ENCODE data around the gene HNRNPDL.
"Not testable (repeated sequence)": the region's sequence is repeated elsewhere in the genome, so short reads cannot be mapped to it uniquely, and the experiment has no call there.

The HNRNPDL gene

GRCh38 chr4:82428526-82428968, 1.7 kb downstream of the HNRNPDL start:
- TF ChIP-seq POLR2A (IDR thresholded peaks at IDR 0.05; ENCODE audit: low read depth, low read length) = 0 out of 2 replicates have a peak, but pooled peaks have one; percentile 23
- DNase-seq (ENCODE audit: insufficient read length, low spot score) (no peak), FAIRE-seq (no peak)

DNA sequence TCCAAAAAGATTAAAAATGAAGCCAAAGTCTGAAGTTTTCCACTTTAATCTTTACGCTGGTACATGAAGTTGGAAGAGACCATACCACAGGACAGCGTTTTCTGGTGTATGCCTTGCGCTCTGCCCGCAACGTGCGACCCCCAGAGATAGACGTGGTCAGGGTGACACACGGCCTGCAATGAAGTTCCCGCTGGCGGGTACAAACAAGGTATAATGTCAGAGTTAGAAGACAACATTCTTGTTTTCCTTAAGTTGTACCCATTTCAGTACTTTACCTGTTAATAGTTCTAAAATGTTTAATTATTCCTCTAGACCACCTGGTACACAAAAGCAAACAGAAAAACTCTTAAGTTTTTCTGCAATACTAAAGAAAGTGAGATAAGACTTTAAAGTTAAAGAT, 4.8 kb downstream of the HNRNPDL start:
- FAIRE-seq = no peak
- TF ChIP-seq POLR2A (IDR thresholded peaks at IDR 0.05; ENCODE audit: low read depth, low read length) = no peak
- DNase-seq (ENCODE audit: insufficient read length, low spot score) = no peak

- DNase-seq (ENCODE audit: insufficient read length, low spot score) (no peak), FAIRE-seq (peak; percentile 60)
- TF ChIP-seq POLR2A (IDR thresholded peaks at IDR 0.05; ENCODE audit: low read depth, low read length) = no peak
Measured at GRCh38 chr4:82423245-82424054, 6.8 kb downstream of the HNRNPDL start.

DNA sequence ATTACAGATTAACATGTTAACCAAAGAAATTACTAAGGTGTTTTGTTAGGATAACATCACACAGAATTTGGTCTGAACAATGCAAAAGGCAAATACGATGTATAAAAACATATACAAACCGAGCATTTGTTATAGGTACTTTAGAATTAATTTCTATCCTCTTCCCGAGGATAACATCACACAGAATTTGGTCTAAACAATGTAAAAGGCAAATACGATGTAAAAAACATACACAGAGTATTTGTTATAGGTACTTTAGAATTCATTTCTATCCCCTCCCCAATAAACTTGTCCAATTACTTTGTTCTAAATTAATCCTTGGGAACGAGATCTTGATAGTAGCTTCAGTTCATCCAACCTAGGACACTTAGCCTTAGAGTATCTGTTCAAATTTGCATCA, 7.6 kb downstream of the HNRNPDL start:
- FAIRE-seq (no peak), DNase-seq (ENCODE audit: insufficient read length, low spot score) (no peak)
- no peak for TF ChIP-seq POLR2A (IDR thresholded peaks at IDR 0.05; ENCODE audit: low read depth, low read length)

DNA sequence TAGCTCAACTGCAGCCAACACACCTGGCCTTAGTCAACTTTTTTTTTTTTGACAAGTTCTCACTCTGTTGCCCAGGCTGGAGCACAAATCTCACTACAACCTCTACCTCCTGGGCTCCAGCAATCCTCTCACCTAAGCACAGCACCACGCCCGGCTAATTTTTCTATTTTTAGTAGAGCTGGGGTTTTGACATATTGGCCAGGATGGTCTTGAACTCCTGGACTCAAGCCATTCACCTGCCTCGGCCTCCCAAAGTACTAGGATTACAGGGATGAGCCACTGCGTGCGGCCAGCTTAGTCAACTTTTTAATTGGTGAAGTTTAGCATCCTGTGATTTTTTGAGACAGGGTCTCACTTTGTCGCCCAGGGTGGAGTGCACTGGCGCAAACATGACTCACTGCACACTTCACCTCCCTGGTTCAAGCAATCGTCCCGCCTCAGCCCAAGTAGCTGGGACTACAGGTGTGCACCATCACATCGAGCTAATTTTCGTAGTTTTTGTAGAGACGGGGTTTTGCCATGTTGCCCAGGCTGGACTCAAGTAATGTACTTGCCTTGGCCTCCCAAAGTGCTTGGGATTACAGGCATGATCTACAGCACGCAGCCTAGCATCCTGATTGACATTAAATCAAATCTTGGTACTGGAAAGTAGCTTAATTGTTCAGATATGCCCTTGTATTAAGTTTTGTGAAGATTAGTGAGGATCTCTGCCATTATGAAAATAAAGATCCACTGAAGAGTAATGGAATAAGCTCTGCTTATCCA, 8.3 kb downstream of the HNRNPDL start:
- FAIRE-seq (no peak), DNase-seq (ENCODE audit: insufficient read length, low spot score) (no peak)
- no peak for TF ChIP-seq POLR2A (IDR thresholded peaks at IDR 0.05; ENCODE audit: low read depth, low read length)

- FAIRE-seq = no peak
Measured at GRCh38 chr4:82419451-82419850, 10.8 kb downstream of the HNRNPDL start.

DNA sequence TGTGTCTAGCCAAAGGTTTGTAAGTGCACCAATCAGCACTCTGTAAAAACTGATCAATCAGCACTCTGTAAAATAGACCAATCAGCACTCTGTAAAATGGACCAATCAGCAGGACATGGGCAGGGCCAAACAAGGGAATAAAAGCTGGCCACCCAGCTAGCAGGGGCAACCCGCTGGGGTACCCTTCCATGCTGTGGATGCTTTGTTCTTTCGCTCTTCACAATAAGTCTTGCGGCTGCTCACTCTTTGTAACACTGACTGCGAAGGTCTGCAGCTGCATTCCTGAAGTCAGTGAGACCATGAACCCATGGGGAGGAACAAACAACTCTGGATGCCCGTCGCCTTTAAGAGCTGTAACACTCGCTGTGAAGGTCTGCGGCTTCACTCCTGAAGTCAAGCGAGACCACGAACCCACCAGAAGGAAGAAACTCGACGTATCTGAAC, 14.3 kb downstream of the HNRNPDL start:
- DNase-seq (ENCODE audit: insufficient read length, low spot score) (no peak), FAIRE-seq (no peak)
- TF ChIP-seq POLR2A (IDR thresholded peaks at IDR 0.05; ENCODE audit: low read depth, low read length) = no peak

More at GRCh38 chr4:82419451-82419850, 10.8 kb downstream of the HNRNPDL start:
- no peak for TF ChIP-seq POLR2A (IDR thresholded peaks at IDR 0.05; ENCODE audit: low read depth, low read length)
- no peak for DNase-seq (ENCODE audit: insufficient read length, low spot score)

- DNase-seq (ENCODE audit: insufficient read length, low spot score); FAIRE-seq: not testable (repeated sequence)
Measured at GRCh38 chr4:82415061-82415460, 15.2 kb downstream of the HNRNPDL start.

DNA sequence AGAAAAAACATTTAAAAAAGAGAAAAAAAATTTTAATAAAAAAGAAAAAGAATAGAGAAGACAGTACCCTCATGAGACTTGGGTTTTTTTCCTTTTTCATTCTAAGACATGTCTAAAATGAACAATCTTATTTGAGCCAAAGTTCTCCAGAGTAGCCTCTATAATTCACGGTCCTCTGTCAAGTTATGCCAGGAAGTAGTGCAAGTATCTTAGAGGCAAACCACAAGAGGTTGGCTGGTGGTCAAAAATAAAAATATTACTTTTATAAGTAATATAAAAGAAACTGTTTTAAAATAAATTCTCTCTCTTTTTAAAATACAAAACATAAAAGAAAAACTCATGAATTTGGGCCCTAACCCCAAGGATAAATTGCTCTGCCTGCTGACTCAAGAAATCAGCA, 26.5 kb downstream of the HNRNPDL start:
- no peak for TF ChIP-seq POLR2A (IDR thresholded peaks at IDR 0.05; ENCODE audit: low read depth, low read length)
- FAIRE-seq = no peak
- no peak for DNase-seq (ENCODE audit: insufficient read length, low spot score)

- no peak for TF ChIP-seq POLR2A (IDR thresholded peaks at IDR 0.05; ENCODE audit: low read depth, low read length)
- FAIRE-seq = no peak
- DNase-seq (ENCODE audit: insufficient read length, low spot score) = no peak
Measured at GRCh38 chr4:82402196-82402775, 28.0 kb downstream of the HNRNPDL start.

GRCh38 chr4:82401600-82401999, 28.7 kb downstream of the HNRNPDL start:
- TF ChIP-seq POLR2A (IDR thresholded peaks at IDR 0.05; ENCODE audit: low read depth, low read length) = no peak
- FAIRE-seq (no peak), DNase-seq (ENCODE audit: insufficient read length, low spot score) (no peak)

- no peak for FAIRE-seq
- no peak for TF ChIP-seq POLR2A (IDR thresholded peaks at IDR 0.05; ENCODE audit: low read depth, low read length)
- no peak for DNase-seq (ENCODE audit: insufficient read length, low spot score)
Measured at GRCh38 chr4:82398263-82398662, 32.0 kb downstream of the HNRNPDL start.

- TF ChIP-seq POLR2A (IDR thresholded peaks at IDR 0.05; ENCODE audit: low read depth, low read length) = no peak
- FAIRE-seq = no peak
- DNase-seq (ENCODE audit: insufficient read length, low spot score) = no peak
Measured at GRCh38 chr4:82397527-82397926, 32.7 kb downstream of the HNRNPDL start.

DNA sequence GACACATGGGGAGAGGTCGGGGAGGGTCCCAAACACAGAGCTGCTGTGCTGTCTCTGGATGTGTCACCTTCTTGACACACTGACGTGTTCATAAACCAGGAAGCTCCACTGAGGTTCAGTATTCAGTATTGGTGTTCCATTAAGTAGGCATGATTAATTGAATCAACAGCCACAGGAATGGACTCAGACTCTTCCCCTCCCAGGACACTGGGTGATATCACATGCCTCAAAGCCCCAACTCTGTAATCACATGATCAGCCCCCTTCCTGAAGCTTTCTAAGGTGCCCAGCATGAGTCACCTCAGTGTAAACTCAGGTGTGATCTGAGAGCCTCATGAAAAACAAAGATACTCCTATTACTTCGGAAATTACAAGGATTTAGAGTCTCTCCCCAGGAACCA, 35.4 kb downstream of the HNRNPDL start:
- FAIRE-seq (no peak), DNase-seq (ENCODE audit: insufficient read length, low spot score) (no peak)
- TF ChIP-seq POLR2A (IDR thresholded peaks at IDR 0.05; ENCODE audit: low read depth, low read length) = no peak

DNA sequence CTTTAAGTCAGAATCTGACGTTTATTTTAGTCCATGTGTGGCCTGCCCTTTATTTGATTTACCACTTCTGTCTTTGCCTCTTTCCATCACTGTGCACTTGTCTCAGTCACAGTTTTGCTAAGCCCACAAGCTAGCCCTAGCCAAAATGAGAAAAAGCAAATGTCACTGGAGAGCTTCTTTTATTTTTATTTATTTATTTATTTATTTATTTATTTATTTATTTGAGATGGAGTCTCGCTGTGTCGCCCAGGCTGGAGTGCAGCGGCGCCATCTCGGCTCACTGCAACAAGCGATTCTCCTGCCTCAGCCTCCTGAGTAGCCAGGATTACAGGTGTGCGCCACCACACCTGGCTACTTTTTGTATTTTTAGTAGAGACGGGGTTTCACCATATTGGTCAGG, 40.2 kb downstream of the HNRNPDL start:
- DNase-seq (ENCODE audit: insufficient read length, low spot score); FAIRE-seq: not testable (repeated sequence)

Measured in H54 (cell line).